ENCODE results near the gene FAIM2.

Gene FAIM2

DNA sequence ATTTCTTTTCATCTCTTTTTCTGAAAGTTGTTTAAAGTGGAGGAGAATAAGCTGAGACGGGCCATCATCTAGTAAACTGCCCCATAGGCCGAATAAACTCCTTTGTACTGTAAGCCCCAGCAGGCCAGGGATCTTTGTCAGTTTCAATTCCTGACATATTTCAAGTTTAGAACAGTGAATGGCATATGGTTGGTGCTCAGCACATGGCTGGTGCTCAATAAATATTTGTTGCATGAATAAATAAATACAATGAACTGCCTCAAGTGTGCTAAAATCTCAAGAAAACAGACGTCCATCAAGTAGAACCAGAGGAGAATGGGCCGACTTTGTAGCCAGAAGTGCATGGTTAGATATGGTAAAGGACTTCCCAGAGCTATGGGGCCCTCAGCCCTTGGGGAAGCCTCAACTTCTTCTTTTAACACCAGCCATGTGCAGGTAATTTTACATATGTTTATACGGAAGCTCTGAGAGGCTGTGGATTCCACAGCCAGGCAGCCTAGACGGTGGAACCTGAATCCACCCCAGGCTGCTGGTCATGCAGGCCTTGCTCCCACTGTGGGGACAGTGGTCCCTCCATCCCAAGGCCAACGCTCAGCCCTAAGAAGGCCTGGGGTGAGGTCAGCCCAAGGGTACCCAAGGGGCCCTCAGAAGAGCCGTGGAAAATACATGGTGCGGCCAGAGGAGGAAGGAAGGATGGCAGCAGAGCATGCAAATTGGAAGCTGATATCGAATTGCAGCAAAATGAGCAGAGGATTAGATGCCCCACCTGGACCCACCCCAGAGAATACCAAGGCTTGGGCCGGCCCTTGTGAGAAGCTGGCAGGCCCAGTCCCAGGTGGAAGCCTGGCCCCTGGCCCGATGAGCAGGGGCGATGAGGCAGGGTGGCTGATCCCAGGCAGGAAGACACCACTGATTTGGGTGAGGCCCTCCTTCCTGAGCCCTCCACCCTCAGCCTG, 38.1 kb upstream of the FAIM2 start:
- ChIA-PET POLR2A (interaction anchor here (0.6 to 1.0 kb wide), 2 partner anchors 98 to 99 kb away, joined by 3 to 4 read pairs; partner anchors contain the start of gene BCDIN3D), CTCF (interaction anchor here (1.3 to 2.0 kb wide), 3 partner anchors 25 to 164 kb away, joined by 4 to 5 read pairs (median 5); no protein-coding TSS in a partner anchor)
- TF ChIP-seq FOXM1 (IDR thresholded peaks at IDR 0.05; ENCODE audit: borderline replicate concordance) = no peak
- DNase-seq (ENCODE audit: extremely low spot score) = no peak

DNA sequence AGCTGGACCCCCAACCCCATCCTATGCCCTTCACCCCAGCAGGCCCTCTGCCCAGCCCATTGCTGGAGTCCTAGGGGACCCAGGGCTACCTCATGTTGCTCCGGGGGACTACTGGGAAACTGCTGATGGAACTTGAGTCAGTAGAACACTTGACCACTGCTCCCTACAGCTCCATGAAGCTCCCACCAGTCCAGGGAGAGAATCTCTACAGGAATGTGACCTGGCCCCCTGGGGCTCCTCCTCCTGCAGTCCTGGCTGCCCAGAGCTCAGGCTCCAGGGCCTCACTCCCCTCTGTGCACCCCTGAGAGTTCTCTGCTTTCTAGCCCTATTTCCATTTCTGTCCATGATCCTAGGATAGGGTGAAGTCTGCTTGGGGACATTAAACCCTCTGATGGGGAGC, 36.0 kb upstream of the FAIM2 start:
- POLR2A ChIA-PET = no interaction called here
- no peak for TF ChIP-seq HDGF (IDR thresholded peaks at IDR 0.05; ENCODE audit: borderline replicate concordance)
- TF ChIP-seq L3MBTL2 (conservative IDR thresholded peaks at IDR 0.05) = no peak
- TF ChIP-seq, protein P1, sequence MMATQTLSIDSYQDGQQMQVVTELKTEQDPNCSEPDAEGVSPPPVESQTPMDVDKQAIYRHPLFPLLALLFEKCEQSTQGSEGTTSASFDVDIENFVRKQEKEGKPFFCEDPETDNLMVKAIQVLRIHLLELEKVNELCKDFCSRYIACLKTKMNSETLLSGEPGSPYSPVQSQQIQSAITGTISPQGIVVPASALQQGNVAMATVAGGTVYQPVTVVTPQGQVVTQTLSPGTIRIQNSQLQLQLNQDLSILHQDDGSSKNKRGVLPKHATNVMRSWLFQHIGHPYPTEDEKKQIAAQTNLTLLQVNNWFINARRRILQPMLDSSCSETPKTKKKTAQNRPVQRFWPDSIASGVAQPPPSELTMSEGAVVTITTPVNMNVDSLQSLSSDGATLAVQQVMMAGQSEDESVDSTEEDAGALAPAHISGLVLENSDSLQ (IDR thresholded peaks at IDR 0.05) = no peak
- TF ChIP-seq NFRKB (IDR thresholded peaks at IDR 0.05) = no peak
- TF ChIP-seq LEF1 (IDR thresholded peaks at IDR 0.05; ENCODE audit: borderline replicate concordance) = no peak
- no peak for TF ChIP-seq TARDBP (IDR thresholded peaks at IDR 0.05)
- no peak for TF ChIP-seq ELF4 (IDR thresholded peaks at IDR 0.05)
- no peak for DNase-seq (ENCODE audit: extremely low spot score)
- CTCF ChIA-PET = interaction anchor here (0.7 to 1.2 kb wide), 2 partner anchors 22 to 27 kb away, joined by 6 to 7 read pairs; no protein-coding TSS in a partner anchor

DNA sequence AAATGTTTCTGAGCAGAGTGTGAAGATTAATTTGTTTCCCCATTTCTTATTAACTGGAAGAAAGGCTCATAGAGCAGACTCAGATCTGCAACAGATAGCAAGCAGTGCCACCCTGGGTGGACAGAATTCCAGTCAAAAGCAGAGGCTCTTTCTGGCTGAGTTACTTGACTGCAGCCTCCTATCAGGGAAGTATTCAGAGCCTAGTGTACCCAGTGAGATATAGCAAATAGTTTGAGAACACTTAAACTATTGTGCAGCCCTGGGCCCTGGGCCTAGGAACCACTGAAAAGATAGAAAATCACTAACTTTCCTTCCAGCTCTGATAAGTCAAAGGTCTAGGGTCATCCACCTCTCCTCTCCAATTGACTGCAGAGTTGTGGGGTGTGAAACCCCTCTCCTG, 35.6 kb upstream of the FAIM2 start:
- TF ChIP-seq FOXK2 (IDR thresholded peaks at IDR 0.05) (no peak), L3MBTL2 (conservative IDR thresholded peaks at IDR 0.05) (no peak), FOXA1 (IDR thresholded peaks at IDR 0.05) (no peak), HDGF (IDR thresholded peaks at IDR 0.05; ENCODE audit: borderline replicate concordance) (no peak), BHLHE40 (IDR thresholded peaks at IDR 0.05; ENCODE audit: borderline replicate concordance) (no peak), LEF1 (IDR thresholded peaks at IDR 0.05; ENCODE audit: borderline replicate concordance) (no peak), CTBP1 (IDR thresholded peaks at IDR 0.05; ENCODE audit: borderline replicate concordance) (no peak)
- TF ChIP-seq, protein P1 (IDR thresholded peaks at IDR 0.05) = no peak
- no peak for DNase-seq (ENCODE audit: extremely low spot score)
- ChIA-PET POLR2A (no interaction called here), CTCF (interaction anchor here (1.2 kb wide), 1 partner anchor 28 kb away, joined by 6 read pairs; no protein-coding TSS in a partner anchor)

DNA sequence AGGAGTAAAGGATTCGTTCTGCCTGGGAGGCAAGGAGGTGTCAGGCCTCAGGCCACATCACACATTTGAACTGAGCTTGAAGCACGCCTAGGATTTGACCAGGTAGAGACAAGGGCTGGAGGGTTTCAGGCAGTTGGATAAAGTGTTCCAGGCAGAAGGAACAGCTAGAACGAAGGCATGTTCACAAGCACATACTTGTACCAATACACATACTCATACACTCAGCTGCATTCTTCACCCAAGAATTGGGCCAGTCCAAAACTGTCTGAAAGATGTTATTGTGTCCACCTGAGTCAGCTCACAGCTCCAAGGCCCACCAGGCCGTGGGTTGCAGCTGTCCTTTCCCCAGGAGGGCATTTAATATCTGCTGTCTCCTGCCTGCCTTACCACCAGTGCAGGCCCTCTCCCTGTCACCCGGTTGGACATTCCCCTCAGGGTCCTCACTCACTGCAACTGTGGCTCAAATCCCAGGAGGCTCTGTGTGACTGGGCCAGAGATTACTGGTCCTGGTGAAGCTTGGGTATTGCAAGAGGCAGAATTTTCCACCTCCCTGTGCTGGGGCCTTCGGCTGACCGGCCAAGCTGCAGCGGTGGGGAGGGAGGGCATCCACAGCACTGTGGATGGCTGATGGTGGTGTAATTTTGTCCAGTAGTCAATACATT, 34.1 kb upstream of the FAIM2 start:
- no peak for DNase-seq (ENCODE audit: extremely low spot score)
- ChIA-PET POLR2A (no interaction called here), CTCF (interaction anchor here (1.3 kb wide), 1 partner anchor 8 kb away, joined by 9 read pairs; no protein-coding TSS in a partner anchor)
- TF ChIP-seq CTBP1 (IDR thresholded peaks at IDR 0.05; ENCODE audit: borderline replicate concordance) (no peak), ARNT (IDR thresholded peaks at IDR 0.05) (no peak), SP1 (IDR thresholded peaks at IDR 0.05) (no peak), LEF1 (IDR thresholded peaks at IDR 0.05; ENCODE audit: borderline replicate concordance) (no peak), FOXA1 (IDR thresholded peaks at IDR 0.05) (no peak), HDGF (IDR thresholded peaks at IDR 0.05; ENCODE audit: borderline replicate concordance) (no peak), L3MBTL2 (conservative IDR thresholded peaks at IDR 0.05) (no peak), ZNF384 (IDR thresholded peaks at IDR 0.05) (no peak), SUZ12 (IDR thresholded peaks at IDR 0.05) (no peak), NFRKB (IDR thresholded peaks at IDR 0.05) (no peak), TARDBP (IDR thresholded peaks at IDR 0.05) (no peak), BHLHE40 (IDR thresholded peaks at IDR 0.05; ENCODE audit: borderline replicate concordance) (no peak), FOXK2 (IDR thresholded peaks at IDR 0.05) (no peak), FOXM1 (IDR thresholded peaks at IDR 0.05; ENCODE audit: borderline replicate concordance) (no peak)

DNA sequence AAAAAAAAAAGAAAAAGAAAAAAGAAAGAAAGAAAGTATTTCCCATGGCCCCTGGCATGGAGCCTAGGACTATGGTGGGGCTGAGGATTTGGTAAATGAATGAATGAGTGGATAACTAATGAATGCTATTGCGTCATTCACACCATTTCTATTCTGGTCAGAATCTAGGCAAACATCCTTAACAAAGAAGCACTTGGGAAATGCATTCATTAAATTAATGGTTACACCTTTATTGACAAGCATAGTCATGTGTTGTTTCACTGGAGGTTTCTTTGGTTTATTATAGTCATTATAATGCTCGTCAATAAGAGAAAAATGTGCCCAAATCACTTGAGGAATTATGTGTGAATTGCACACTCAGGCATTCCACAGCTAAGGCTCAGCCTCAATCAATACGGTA, 33.2 kb upstream of the FAIM2 start:
- CTCF ChIA-PET = interaction anchor here (1.3 kb wide), 1 partner anchor 8 kb away, joined by 9 read pairs; no protein-coding TSS in a partner anchor
- TF ChIP-seq ARNT (IDR thresholded peaks at IDR 0.05) = no peak
- no peak for TF ChIP-seq SUZ12 (IDR thresholded peaks at IDR 0.05)
- TF ChIP-seq TARDBP (IDR thresholded peaks at IDR 0.05) = no peak
- no peak for TF ChIP-seq ZNF384 (IDR thresholded peaks at IDR 0.05)
- no peak for TF ChIP-seq HDGF (IDR thresholded peaks at IDR 0.05; ENCODE audit: borderline replicate concordance)
- TF ChIP-seq FOXM1 (IDR thresholded peaks at IDR 0.05; ENCODE audit: borderline replicate concordance) = no peak
- no peak for TF ChIP-seq CTBP1 (IDR thresholded peaks at IDR 0.05; ENCODE audit: borderline replicate concordance)
- TF ChIP-seq BHLHE40 (IDR thresholded peaks at IDR 0.05; ENCODE audit: borderline replicate concordance) = no peak
- TF ChIP-seq LEF1 (IDR thresholded peaks at IDR 0.05; ENCODE audit: borderline replicate concordance) = no peak
- no peak for TF ChIP-seq FOXK2 (IDR thresholded peaks at IDR 0.05)
- TF ChIP-seq FOXA1 (IDR thresholded peaks at IDR 0.05) = no peak
- no peak for TF ChIP-seq L3MBTL2 (conservative IDR thresholded peaks at IDR 0.05)
- POLR2A ChIA-PET = no interaction called here
- no peak for DNase-seq (ENCODE audit: extremely low spot score)

DNA sequence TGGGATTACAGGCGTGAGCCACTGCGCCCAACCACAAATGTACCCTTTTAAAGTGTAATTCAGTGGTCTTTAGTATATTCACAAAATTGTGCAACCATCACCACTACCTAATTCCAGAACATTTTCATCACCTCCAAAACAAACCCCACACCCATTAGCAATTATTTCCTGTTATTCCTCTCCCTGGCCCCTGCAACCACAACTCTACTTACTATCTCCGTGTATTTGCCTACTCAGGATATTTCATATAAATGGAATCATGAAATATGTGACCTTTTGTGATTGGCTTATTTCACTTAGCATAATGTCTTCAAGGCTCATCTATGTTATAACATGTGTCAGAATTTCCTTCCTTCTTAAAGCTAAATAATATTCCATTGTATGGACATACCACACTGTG, 30.8 kb upstream of the FAIM2 start:
- DNase-seq (ENCODE audit: extremely low spot score) = no peak
- TF ChIP-seq FOXK2 (IDR thresholded peaks at IDR 0.05) = no peak
- no peak for TF ChIP-seq HDGF (IDR thresholded peaks at IDR 0.05; ENCODE audit: borderline replicate concordance)
- TF ChIP-seq L3MBTL2 (conservative IDR thresholded peaks at IDR 0.05) = no peak
- TF ChIP-seq ELF4 (IDR thresholded peaks at IDR 0.05) = no peak
- TF ChIP-seq SP1 (IDR thresholded peaks at IDR 0.05) = no peak
- TF ChIP-seq SUZ12 (IDR thresholded peaks at IDR 0.05) = no peak
- no peak for TF ChIP-seq LEF1 (IDR thresholded peaks at IDR 0.05; ENCODE audit: borderline replicate concordance)
- TF ChIP-seq FOXA1 (IDR thresholded peaks at IDR 0.05) = no peak
- POLR2A ChIA-PET = interaction anchor here (1.3 kb wide), 1 partner anchor 11 kb away, joined by 5 read pairs; no protein-coding TSS in a partner anchor
- CTCF ChIA-PET = interaction anchor here (3.5 kb wide), 1 partner anchor 11 kb away, joined by 20 read pairs; no protein-coding TSS in a partner anchor

All from HEK293T (cell line).